Endothelial cell of umbilical vein (primary cell): Measurements from ENCODE around the gene SRGAP3. TPM values are rescaled to one million over a fixed set of nuclear protein-coding genes. Genes with fewer than 3 reads are reported as not detected.

Source experiments
- BruUV-seq: library from RNA; stranded (reverse); fragments of 400-500 nt; replicated peaks from 2 replicates; lab custom pipeline; 2021; lab: Mats Ljungman, UMichigan
- CTCF ChIA-PET: fragments of 300-600, 350-600 bp; sonication (Branson Sonifier 250); formaldehyde crosslinking; loops from one replicate; lab custom pipeline; 2021; ENCODE audit warnings: antibody characterized with exemption, inconsistent platforms; lab: Charles Lee
- POLR2A ChIA-PET: fragments of 300-600, 350-600 bp; sonication (Branson Sonifier 250); formaldehyde crosslinking; loops from one replicate; lab custom pipeline; 2021; ENCODE audit warnings: antibody characterized with exemption, inconsistent platforms; lab: Charles Lee
- DNase-seq: peaks from one replicate; pipeline ENCODE4 v3.0.0-alpha.2; 2011; ENCODE audit warnings: low read depth, low spot score
- FAIRE-seq: peaks from 2 replicates; lab custom pipeline; 2011; peaks lifted over from hg19 to GRCh38; lab: Jason Lieb, UNC
- H2AFZ ChIP-seq: 2 replicates; pipeline ENCODE4 v1.6.0; 2012; ENCODE audit warnings: low read depth, low read length, control low read depth, inconsistent platforms
- H3K27ac ChIP-seq: 2 replicates; pipeline ENCODE4 v1.5.1; 2011; ENCODE audit warnings: low read depth, mild to moderate bottlenecking, control low read depth, low read length, moderate library complexity; ENCODE audit not compliant: insufficient read depth
- H3K27me3 ChIP-seq, 2 experiments: 2 replicates each; pipeline versions ENCODE4 v1.6.0 to v1.6.1; 2011; ENCODE audit warnings: low read length in 2 of 2, mixed read lengths in 1 of 2; ENCODE audit not compliant: control insufficient read depth in 2 of 2, insufficient read depth in 2 of 2
- H3K36me3 ChIP-seq, 2 experiments: 2 replicates in 1 of 2; 3 replicates in 1 of 2; pipeline ENCODE4 v1.5.1; 2011; ENCODE audit warnings: low read length in 2 of 2, mild to moderate bottlenecking in 1 of 2, moderate library complexity in 1 of 2; ENCODE audit not compliant: control insufficient read depth in 2 of 2, insufficient read depth in 2 of 2; ENCODE audit errors: extremely low read depth in 1 of 2
- H3K4me1 ChIP-seq: 3 replicates; pipeline ENCODE4 v1.5.1; 2011; ENCODE audit warnings: mild to moderate bottlenecking, low read length; ENCODE audit not compliant: control insufficient read depth, insufficient read depth; ENCODE audit errors: extremely low read depth
- H3K4me2 ChIP-seq: 2 replicates; pipeline ENCODE4 v1.6.1; 2011; ENCODE audit warnings: low read length, control low read depth, mixed read lengths; ENCODE audit not compliant: insufficient read depth
- H3K4me3 ChIP-seq, 3 experiments: fragments of 200-600 bp in 1 of 3; sonication (generic), shearing (Covaris generic) in 1 of 3; replicated peaks in 1 of 3; 2 replicates each; pipeline ENCODE4 v1.5.1; 2011 to 2016; ENCODE audit warnings: control low read depth in 3 of 3, low read length in 3 of 3, mild to moderate bottlenecking in 2 of 3, inconsistent platforms in 1 of 3, low read depth in 1 of 3, moderate library complexity in 1 of 3; ENCODE audit not compliant: insufficient read depth in 1 of 3
- H3K79me2 ChIP-seq: 2 replicates; pipeline ENCODE4 v1.6.0; 2012; ENCODE audit warnings: low read length, inconsistent platforms; ENCODE audit not compliant: control insufficient read depth, insufficient read depth
- H3K9ac ChIP-seq: replicated peaks from 2 replicates; pipeline ENCODE3; 2011; ENCODE audit warnings: low read length, control low read depth; ENCODE audit not compliant: insufficient read depth; ENCODE audit errors: extremely low read depth
- H3K9me1 ChIP-seq: replicated peaks from 3 replicates; pipeline ENCODE4 v1.6.0; 2011; ENCODE audit warnings: mild to moderate bottlenecking, low read length; ENCODE audit not compliant: control insufficient read depth, insufficient read depth; ENCODE audit errors: extremely low read depth
- H3K9me3 ChIP-seq: replicated peaks from 2 replicates; pipeline ENCODE4 v1.5.1; 2012; ENCODE audit warnings: low read length, inconsistent platforms; ENCODE audit not compliant: control insufficient read depth, insufficient read depth
- H4K20me1 ChIP-seq: replicated peaks from 2 replicates; pipeline ENCODE3; 2011; ENCODE audit warnings: mild to moderate bottlenecking, low read length; ENCODE audit not compliant: control insufficient read depth, insufficient read depth; ENCODE audit errors: extremely low read depth
- EZH2 ChIP-seq: IDR thresholded peaks from 2 replicates; pipeline ENCODE4 v1.6.1; 2012; ENCODE audit warnings: borderline replicate concordance, low read depth, mild to moderate bottlenecking, moderate library complexity, low read length, inconsistent platforms; ENCODE audit not compliant: severe bottlenecking
- FOS ChIP-seq: IDR thresholded peaks from 2 replicates; pipeline ENCODE4 v1.6.1; 2011; ENCODE audit warnings: mild to moderate bottlenecking, low read length, moderate library complexity, borderline replicate concordance; ENCODE audit not compliant: insufficient read depth
- GATA2 ChIP-seq: IDR thresholded peaks from 2 replicates; pipeline ENCODE4 v1.7.0; 2011; ENCODE audit warnings: low read depth, mild to moderate bottlenecking, moderate library complexity, mixed read lengths, low read length; ENCODE audit not compliant: insufficient read length, insufficient read depth
- JUN ChIP-seq: IDR thresholded peaks from 2 replicates; pipeline ENCODE4 v1.6.1; 2011; ENCODE audit warnings: borderline replicate concordance, low read depth; ENCODE audit not compliant: insufficient read length, insufficient read depth
- MAX ChIP-seq: IDR thresholded peaks from 2 replicates; pipeline ENCODE4 v1.6.1; 2011; ENCODE audit not compliant: insufficient read depth, insufficient read length
- MYC ChIP-seq: IDR thresholded peaks from one replicate; pipeline ENCODE4 v1.6.1; 2011; ENCODE audit warnings: mild to moderate bottlenecking, low read depth, low read length
- POLR2A ChIP-seq: IDR thresholded peaks from 2 replicates; pipeline ENCODE4 v1.6.1; 2012; ENCODE audit warnings: low read depth, mild to moderate bottlenecking, control low read depth, low read length
- POLR2AphosphoS5 ChIP-seq: IDR thresholded peaks from 2 replicates; pipeline ENCODE4 v1.6.1; 2012; ENCODE audit warnings: low read depth, mild to moderate bottlenecking, control low read depth, low read length, moderate library complexity; ENCODE audit not compliant: insufficient read depth
- dilution Hi-C: fragments of 300-500 bp; cut with MboI; formaldehyde crosslinking; loops from one replicate; pipeline ENCODE4 v1.15.0; 2019; ENCODE audit warnings: low sequenced_read_pairs; ENCODE audit not compliant: extremely low pct_ligation_motif_present
- intact Hi-C: fragments of 100-400 bp; cut with micrococcal nuclease; formaldehyde crosslinking; loops from one replicate; pipeline ENCODE4 v1.10.0; 2022
- polyA plus RNA-seq, 4 experiments: library from polyadenylated mRNA; depleted of rRNA in 3 of 4; stranded (reverse) in 3 of 4; unstranded in 1 of 4; fragments of >200 nt; gene quantifications; 2 replicates each; pipeline versions ENCODE4 v1.2.1 to v1.2.3, GENCODE V29; 2011 to 2012; ENCODE audit warnings: missing spikeins in 1 of 4
- total RNA-seq: library from RNA; stranded (reverse); gene quantifications from 2 replicates; pipeline ENCODE4 v1.2.3, GENCODE V29; 2021
- TF ChIP-seq, protein P1 (sequence below), 2 donors: IDR thresholded peaks; 1 replicate in 1 of 2; 2 replicates in 1 of 2; pipeline ENCODE4 v1.5.1; 2011; ENCODE audit warnings: low read length in 2 of 2, mild to moderate bottlenecking in 2 of 2, moderate library complexity in 2 of 2, control low read depth in 1 of 2, inconsistent platforms in 1 of 2, low read depth in 1 of 2; ENCODE audit not compliant: insufficient read depth in 1 of 2; ENCODE audit errors: extremely low read depth in 1 of 2

Gene SRGAP3
- total and polyA plus RNA-seq, 2 donors (not counting 3 experiments of a cell fraction or from before 2014, with no cell fraction given) = 0.06 TPM; not detected in 1

GRCh38 chr3:9129365-9129764 lies 120.1 kb downstream of the SRGAP3 start:
- Histone ChIP-seq H3K27ac (no peak overlapping the region), H3K9ac (no peak overlapping the region), H2AFZ (no peak overlapping the region), H3K27me3 (no peaks in the 10 kb centered on the region), H3K79me2 (no peaks in the 10 kb centered on the region), H3K4me1 (no peaks in the 10 kb centered on the region), H3K9me3 (no peaks in the 10 kb centered on the region), H4K20me1 (no peaks in the 10 kb centered on the region), H3K4me2 (no peak overlapping the region), H3K9me1 (no peaks in the 10 kb centered on the region), H3K4me3 (no peak overlapping the region), H3K36me3 (no peaks in the 10 kb centered on the region)
- TF ChIP-seq POLR2A (no peak), MAX (no peak), GATA2 (no peak), JUN (no peak), EZH2 (no peak), FOS (no peak), MYC (no peak), POLR2AphosphoS5 (no peak)
- TF ChIP-seq, protein P1, sequence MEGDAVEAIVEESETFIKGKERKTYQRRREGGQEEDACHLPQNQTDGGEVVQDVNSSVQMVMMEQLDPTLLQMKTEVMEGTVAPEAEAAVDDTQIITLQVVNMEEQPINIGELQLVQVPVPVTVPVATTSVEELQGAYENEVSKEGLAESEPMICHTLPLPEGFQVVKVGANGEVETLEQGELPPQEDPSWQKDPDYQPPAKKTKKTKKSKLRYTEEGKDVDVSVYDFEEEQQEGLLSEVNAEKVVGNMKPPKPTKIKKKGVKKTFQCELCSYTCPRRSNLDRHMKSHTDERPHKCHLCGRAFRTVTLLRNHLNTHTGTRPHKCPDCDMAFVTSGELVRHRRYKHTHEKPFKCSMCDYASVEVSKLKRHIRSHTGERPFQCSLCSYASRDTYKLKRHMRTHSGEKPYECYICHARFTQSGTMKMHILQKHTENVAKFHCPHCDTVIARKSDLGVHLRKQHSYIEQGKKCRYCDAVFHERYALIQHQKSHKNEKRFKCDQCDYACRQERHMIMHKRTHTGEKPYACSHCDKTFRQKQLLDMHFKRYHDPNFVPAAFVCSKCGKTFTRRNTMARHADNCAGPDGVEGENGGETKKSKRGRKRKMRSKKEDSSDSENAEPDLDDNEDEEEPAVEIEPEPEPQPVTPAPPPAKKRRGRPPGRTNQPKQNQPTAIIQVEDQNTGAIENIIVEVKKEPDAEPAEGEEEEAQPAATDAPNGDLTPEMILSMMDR (IDR thresholded peaks at IDR 0.05; ENCODE audit: extremely low read depth in 1 of 2, insufficient read depth in 1 of 2, low read depth in 1 of 2, low read length in 2 of 2) = no peak
- DNase-seq = no peak
- ChIA-PET POLR2A (no interaction called here), CTCF (no interaction called here)
- dilution Hi-C loops = no loop called here
- BruUV-seq = no TSS peak
- no peak for FAIRE-seq
- intact Hi-C loops = no loop called here
